ENCODE data around the gene DNM3. TPM values are rescaled to one million over a fixed set of nuclear protein-coding genes. Genes with fewer than 3 reads are reported as not detected.

The DNM3 gene
- total and polyA plus RNA-seq, 2 of the 8 experiments (the other 6 are each of a cell fraction or from before 2014, with no cell fraction given), result 2.0 to 8.5 TPM

DNA sequence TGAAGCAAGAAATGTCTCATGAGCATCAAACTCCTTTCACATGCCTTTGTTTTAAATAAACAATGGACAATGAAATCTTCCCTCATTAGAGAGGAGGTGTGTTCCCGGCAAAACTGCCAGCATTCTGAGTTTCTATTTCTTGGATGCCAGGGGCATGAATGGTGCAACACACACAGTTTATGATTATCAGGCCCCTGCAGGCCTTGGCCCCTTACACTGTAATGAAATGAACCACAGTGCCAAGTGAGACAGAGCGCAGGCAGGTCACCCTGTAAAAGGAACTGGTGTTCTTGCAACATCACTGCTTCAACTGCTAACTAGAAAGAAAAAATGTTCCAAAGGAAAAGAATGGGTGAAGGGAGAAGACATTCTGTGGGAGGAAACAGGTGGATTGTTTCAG lies 606.3 kb downstream of the DNM3 start:
- Histone ChIP-seq H3K79me1 (ENCODE audit: low read depth, low read length) (no peaks in the 10 kb centered on the region), H3K9ac (replicated peaks in 1 of 4; ENCODE audit: extremely low read depth in 1 of 4, low read depth in 3 of 4, low read length in 3 of 4) (no peak overlapping the region), H3K79me2 (ENCODE audit: control insufficient read depth in 1 of 2, insufficient read depth in 2 of 2, low read length in 2 of 2) (peaks cover 0 to 8% of the 10 kb centered on the region in 2 experiments; a peak in 2 of 4 replicates), H3K18ac (ENCODE audit: extremely low read depth, low read length) (no peak overlapping the region), H2AFZ (ENCODE audit: low read length) (no peak overlapping the region), H3K4me3 (ENCODE audit: extremely low read depth in 1 of 4, insufficient read depth in 2 of 4, low read depth in 3 of 4, low read length in 4 of 4) (no peak overlapping the region), H4K5ac (ENCODE audit: insufficient read length, low read depth, low read length) (no peak overlapping the region), H2AK5ac (ENCODE audit: low read depth, low read length) (no peak overlapping the region), H3K4me1 (replicated peaks in 1 of 4; ENCODE audit: control insufficient read depth in 3 of 4, insufficient read depth in 4 of 4, low read length in 3 of 4) (no peaks in the 10 kb centered on the region), H3K27ac (ENCODE audit: low read depth, low read length) (no peak overlapping the region), H3K4me2 (ENCODE audit: insufficient read depth in 1 of 2, low read depth in 2 of 2, low read length in 2 of 2) (no peak overlapping the region), H4K20me1 (replicated peaks in 1 of 2; ENCODE audit: control insufficient read depth in 1 of 2, insufficient read depth in 2 of 2, low read length in 2 of 2) (no peaks in the 10 kb centered on the region), H3K36me3 (ENCODE audit: control insufficient read depth in 2 of 4, insufficient read depth in 4 of 4, low read length in 3 of 4) (no peaks in the 10 kb centered on the region), H2BK15ac (ENCODE audit: low read length) (no peak overlapping the region), H3K56ac (replicated peaks; ENCODE audit: insufficient read length, low read depth, low read length) (no peak overlapping the region), H3K23ac (ENCODE audit: insufficient read length) (no peak overlapping the region), H3K9me3 (ENCODE audit: insufficient read depth in 2 of 2, low read depth in 1 of 2, low read length in 1 of 2) (no peaks in the 10 kb centered on the region), H3K23me2 (ENCODE audit: low read depth, low read length) (no peaks in the 10 kb centered on the region), H2BK12ac (ENCODE audit: low read depth, low read length) (no peak overlapping the region), H4K8ac (ENCODE audit: extremely low read depth, insufficient read depth, low read length) (no peak overlapping the region), H2BK120ac (replicated peaks; ENCODE audit: low read depth, low read length) (no peak overlapping the region), H3K27me3 (replicated peaks in 1 of 4; ENCODE audit: control insufficient read depth in 3 of 4, extremely low read depth in 1 of 4, insufficient read depth in 3 of 4, low read length in 3 of 4) (peaks cover 0 to 2% (median 0%) of the 10 kb centered on the region in 4 experiments; a peak in 1 of 7 replicates), H3K14ac (ENCODE audit: insufficient read length) (no peak overlapping the region), H3K4ac (replicated peaks; ENCODE audit: insufficient read length, low read depth, low read length) (no peak overlapping the region), H2BK20ac (ENCODE audit: low read length) (no peak overlapping the region), H4K91ac (replicated peaks; ENCODE audit: insufficient read length, low read length) (no peak overlapping the region), H2BK5ac (ENCODE audit: low read depth, low read length) (no peak overlapping the region)
- WGBS, 2 experiments (ENCODE audit: extremely low coverage in 1 of 2, insufficient coverage in 1 of 2, insufficient read length in 1 of 2, insufficient replicate concordance in 2 of 2, low coverage in 1 of 2, low lambda C conversion rate in 2 of 2, missing lambda C conversion rate in 1 of 2), result 87% methylated on average over 2 of the region's 2 CpGs; no CpG with 5 or more reads in 1 of the 2 experiments
- no peak for FAIRE-seq
- no peak for DNase-seq (ENCODE audit: low read depth in 1 of 2, low spot score in 2 of 2)
- TF ChIP-seq JUND (IDR thresholded peaks at IDR 0.05; ENCODE audit: low read length) (no peak), SRF (IDR thresholded peaks at IDR 0.05; ENCODE audit: low read depth, low read length) (no peak), TAF7 (optimal IDR thresholded peaks at IDR 0.05; ENCODE audit: borderline replicate concordance, low read depth, low read length) (no peak)
- CTCF ChIA-PET (ENCODE audit: partially characterized antibody), result interaction anchor here (0.6 kb wide), 1 partner anchor 42 kb away, joined by 3 read pairs; no protein-coding TSS in a partner anchor
- POLR2A ChIA-PET (ENCODE audit: partially characterized antibody), result no interaction called here

Measured in H1 (cell line).